Fibroblast of peridontal ligament (primary cell): ENCODE measurements around the gene NCBP3.
"Not testable (repeated sequence)": the region's sequence is repeated elsewhere in the genome, so short reads cannot be mapped to it uniquely, and the experiment has no call there.

ENCODE experiments used
- DNase-seq: peaks from one replicate; pipeline ENCODE4 v3.0.0-alpha.2; 2010; ENCODE audit errors: extremely low read depth

NCBP3 gene

DNA sequence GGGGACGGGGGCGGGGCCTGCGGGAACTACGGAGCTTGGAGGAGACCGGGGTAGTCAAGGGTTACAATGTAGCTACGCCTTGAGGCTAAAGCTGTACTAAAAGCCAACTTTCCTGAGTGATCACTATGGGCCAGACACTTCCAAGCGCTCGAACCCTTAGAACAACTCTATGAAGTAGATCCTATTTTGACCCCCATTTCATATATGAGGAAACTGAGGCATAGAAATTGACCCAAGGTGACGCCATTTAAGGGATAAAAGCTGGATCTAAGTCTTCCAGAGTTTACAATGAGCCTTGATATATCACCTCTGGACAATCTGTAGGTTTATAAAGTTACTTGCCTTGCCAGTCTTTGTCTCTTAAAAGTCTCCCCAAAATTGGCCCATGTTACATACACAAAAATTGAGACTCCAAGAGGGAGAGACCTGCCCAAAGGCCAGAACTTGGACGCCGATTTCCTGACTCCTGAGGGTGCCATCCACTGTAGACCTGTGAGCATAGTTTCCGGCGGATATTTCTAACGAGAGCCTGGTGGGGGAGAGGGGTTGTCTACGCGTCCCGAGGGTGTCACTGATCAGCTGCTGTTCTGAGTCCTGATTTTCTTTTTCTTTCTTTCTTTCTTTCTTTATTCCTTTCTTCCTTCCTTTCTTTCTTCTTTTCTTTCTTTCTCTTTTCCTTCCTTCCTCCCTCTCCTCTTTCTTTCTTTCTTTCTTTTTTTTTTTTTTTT is 555 bp upstream of the NCBP3 start:
- no peak for DNase-seq

GRCh38 chr17:3845291-3845620 is 790 bp downstream of the NCBP3 start:
- peak; percentile 12 for DNase-seq

DNA sequence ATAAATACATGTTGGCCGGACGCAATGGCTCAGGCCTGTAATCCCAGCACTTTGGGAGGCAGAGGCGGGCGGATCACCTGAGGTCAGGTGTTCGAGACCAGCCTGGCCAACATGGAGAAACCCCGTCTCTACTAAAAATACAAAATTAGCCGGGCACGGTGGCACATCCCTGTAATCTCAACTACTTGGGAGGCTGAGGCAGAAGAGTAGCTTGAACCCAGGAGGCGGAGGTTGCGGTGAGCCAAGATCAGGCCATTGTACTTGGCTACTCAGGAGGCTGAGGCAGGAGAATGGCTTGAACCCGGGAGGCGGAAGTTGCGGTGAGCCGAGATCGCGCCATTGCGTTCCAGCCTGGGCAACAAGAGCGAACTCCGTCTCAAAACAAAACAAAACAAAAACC is 1.5 kb downstream of the NCBP3 start:
- DNase-seq, result not testable (repeated sequence)

- DNase-seq, result peak; percentile 19
Observed at GRCh38 chr17:3843935-3844516, 2.0 kb downstream of the NCBP3 start.

GRCh38 chr17:3838206-3838605 is 7.8 kb downstream of the NCBP3 start:
- no peak for DNase-seq

- DNase-seq, result no peak
Observed at GRCh38 chr17:3836551-3836950, 9.5 kb downstream of the NCBP3 start.

GRCh38 chr17:3835410-3836229 is 10.4 kb downstream of the NCBP3 start:
- no peak for DNase-seq

DNA sequence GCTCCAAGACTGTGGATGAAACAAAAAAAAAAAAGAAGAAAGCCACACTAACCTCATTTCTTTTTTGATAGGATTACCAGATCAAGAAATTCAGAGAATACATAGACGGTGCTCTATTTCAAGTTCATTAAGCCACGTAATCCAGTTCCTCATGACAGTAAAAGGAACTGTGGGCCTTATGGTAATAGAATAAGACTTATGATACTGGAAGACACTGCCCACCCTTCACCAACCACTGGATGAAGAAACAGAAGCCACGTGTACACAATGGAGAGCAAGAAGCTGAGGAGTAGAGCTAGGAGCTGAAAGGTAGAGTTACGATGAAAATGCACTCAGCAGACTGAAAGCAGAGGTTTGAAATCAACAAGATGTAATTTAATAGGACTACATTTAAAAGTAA is 11.2 kb downstream of the NCBP3 start:
- no peak for DNase-seq

GRCh38 chr17:3828852-3829232 is 17.2 kb downstream of the NCBP3 start:
- no peak for DNase-seq

DNA sequence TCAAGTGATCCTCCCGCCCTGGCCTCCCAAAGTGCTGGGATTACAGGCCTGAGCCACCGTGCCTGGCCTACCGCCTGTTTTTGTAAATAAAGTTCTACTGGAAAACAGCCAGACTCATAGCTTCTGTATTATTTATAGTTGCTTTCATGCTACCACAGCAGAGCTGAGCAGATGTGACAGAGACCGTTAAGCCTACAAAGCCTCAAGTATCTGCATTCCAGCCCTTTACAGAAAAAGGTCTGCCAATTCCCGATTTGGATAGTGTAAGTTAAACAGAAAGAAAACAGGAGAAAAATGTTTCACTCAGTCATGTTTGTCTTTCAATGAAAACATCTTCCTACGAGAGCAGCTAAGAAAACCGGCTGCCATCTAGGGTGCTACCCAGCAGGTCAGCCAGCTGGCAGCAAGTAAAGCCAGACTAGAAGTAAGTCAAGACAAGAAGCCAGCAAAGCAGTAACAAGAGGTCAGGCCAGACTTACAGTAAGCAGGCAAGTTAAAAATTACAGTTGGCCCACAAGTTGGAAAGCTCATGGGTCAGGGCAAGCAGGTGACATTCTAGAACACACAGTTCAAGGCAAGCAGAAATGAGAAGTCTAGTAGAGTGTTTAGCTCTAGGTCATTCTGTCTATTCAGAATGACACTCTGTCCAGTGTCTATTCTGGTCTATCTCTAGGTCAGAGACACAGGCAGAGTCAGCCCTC is 17.7 kb downstream of the NCBP3 start:
- peak; percentile 29 for DNase-seq

- DNase-seq, result peak; percentile 86
Observed at GRCh38 chr17:3827124-3827773, 18.8 kb downstream of the NCBP3 start.

- no peak for DNase-seq
Observed at GRCh38 chr17:3826191-3826590, 19.9 kb downstream of the NCBP3 start.

DNA sequence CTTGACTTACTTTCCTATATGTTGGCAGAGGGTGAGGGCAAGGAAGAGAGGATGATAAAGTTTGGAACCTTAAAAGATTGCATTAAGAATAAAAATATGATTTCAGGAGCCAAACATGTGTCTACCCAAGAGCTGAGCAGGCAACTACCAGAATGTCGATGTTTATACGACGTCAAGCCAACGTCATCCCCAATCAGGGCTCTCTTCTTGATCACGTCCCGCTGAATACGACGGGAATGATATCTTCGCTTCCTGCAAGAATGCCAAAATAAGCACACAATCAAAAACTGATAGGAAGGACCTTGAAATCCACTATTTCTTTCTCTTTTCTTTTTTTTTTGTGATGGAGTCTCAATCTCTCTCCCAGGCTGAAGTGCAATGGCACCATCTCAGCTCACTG is 24.9 kb downstream of the NCBP3 start:
- DNase-seq, result no peak

- no peak for DNase-seq
Observed at GRCh38 chr17:3818786-3819185, 27.3 kb downstream of the NCBP3 start.

- DNase-seq, result no peak
Observed at GRCh38 chr17:3817851-3818605, 28.0 kb downstream of the NCBP3 start.

DNA sequence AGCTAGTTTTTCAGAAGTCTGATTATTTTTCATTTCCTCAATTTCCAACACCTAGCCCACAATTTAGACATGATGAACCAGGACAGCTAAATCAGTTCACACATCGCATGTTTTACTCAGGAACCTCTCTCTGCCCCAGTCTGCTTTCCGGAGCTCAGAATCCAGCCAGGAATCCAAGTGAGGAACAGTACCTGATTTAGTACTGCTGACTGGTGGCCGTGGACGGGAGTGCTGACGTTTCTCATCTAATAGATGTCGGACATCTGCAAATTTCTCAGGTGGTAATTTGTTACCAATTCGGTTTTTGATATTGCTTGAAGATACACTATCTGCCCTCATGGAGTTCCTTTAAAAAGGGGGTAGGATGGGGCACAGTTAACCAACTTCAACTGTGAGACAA is 30.1 kb downstream of the NCBP3 start:
- DNase-seq, result no peak

- DNase-seq, result no peak
Observed at GRCh38 chr17:3815122-3815521, 30.9 kb downstream of the NCBP3 start.

- DNase-seq, result no peak
Observed at GRCh38 chr17:3814361-3814760, 31.7 kb downstream of the NCBP3 start.

DNA sequence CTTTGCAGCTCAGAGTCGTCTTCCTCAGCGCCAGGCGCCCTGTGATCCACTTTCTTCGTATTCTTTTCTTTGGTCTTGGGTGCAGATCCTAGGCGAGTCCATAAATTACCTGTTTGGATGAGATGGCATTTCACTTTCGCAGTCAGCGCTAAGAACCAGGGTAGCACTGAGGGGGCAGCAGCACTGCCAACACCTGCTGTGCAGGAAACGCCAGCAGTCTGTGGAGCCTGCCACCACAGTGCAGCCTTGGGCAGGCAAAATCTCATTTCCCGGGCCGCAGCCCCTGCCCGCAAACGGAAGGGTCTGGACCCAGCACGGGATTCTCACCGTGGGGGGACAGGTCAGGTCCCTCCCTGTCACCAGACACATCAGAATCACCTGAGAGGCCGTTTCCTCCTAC is 32.9 kb downstream of the NCBP3 start:
- DNase-seq, result no peak

GRCh38 chr17:3812771-3813170 is 33.3 kb downstream of the NCBP3 start:
- DNase-seq, result no peak

DNA sequence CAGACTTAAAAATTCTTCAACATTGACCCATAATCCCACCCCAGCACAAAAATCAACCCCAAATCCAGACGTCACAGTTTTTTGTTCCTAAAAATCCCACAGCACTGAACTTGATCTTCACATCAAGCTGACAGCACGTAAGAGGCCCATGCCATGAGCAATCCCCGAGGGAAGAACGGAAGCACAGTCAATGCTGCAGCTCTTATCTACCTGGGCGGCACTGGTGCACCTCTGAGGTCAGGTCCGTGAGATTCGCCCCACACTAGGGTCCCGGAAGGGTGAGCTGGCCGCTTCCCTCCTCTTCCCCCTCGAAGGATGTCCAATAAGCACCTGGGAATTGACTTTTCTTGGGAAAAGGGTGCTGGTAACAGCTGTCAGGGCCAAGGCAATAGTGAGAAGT is 33.8 kb downstream of the NCBP3 start:
- no peak for DNase-seq
